GM18868 (cell line): ENCODE results near the gene ARHGEF1.
"Not testable (repeated sequence)": the region's sequence is repeated elsewhere in the genome, so short reads cannot be mapped to it uniquely, and the experiment has no call there.

Source experiments
- ATAC-seq: cut with Tn5 transposase; IDR thresholded peaks from one replicate; pipeline ENCODE4 v1.9.1; 2021; ENCODE audit warnings: mild to moderate bottlenecking, moderate library complexity; ENCODE audit not compliant: unreplicated experiment

Gene ARHGEF1

GRCh38 chr19:41929536-41930071 is 46.6 kb downstream of the ARHGEF1 start:
- no peak for ATAC-seq

GRCh38 chr19:41930322-41930722 is 47.3 kb downstream of the ARHGEF1 start:
- ATAC-seq = no peak

- no peak for ATAC-seq
Observed at GRCh38 chr19:41930926-41931592, 48.1 kb downstream of the ARHGEF1 start.

GRCh38 chr19:41932259-41932719 is 49.3 kb downstream of the ARHGEF1 start:
- no peak for ATAC-seq

- no peak for ATAC-seq
Observed at GRCh38 chr19:41932720-41933332, 49.8 kb downstream of the ARHGEF1 start.

GRCh38 chr19:41933693-41934426 is 50.9 kb downstream of the ARHGEF1 start:
- no peak for ATAC-seq

GRCh38 chr19:41934849-41935374 is 51.9 kb downstream of the ARHGEF1 start:
- peak; percentile 43 for ATAC-seq

- ATAC-seq = no peak
Observed at GRCh38 chr19:41935760-41936415, 52.9 kb downstream of the ARHGEF1 start.

GRCh38 chr19:41936416-41936850 is 53.4 kb downstream of the ARHGEF1 start:
- ATAC-seq = no peak

GRCh38 chr19:41936961-41937360 is 54.0 kb downstream of the ARHGEF1 start:
- ATAC-seq = no peak

- no peak for ATAC-seq
Observed at GRCh38 chr19:41937525-41938468, 54.8 kb downstream of the ARHGEF1 start.

GRCh38 chr19:41939209-41939608 is 56.2 kb downstream of the ARHGEF1 start:
- not testable (repeated sequence) for ATAC-seq

- ATAC-seq = no peak
Observed at GRCh38 chr19:41939861-41940730, 57.1 kb downstream of the ARHGEF1 start.

- ATAC-seq = no peak
Observed at GRCh38 chr19:41940731-41941409, 57.9 kb downstream of the ARHGEF1 start.

GRCh38 chr19:41941410-41942202 is 58.6 kb downstream of the ARHGEF1 start:
- ATAC-seq = no peak

GRCh38 chr19:41944336-41944735 is 61.4 kb downstream of the ARHGEF1 start:
- no peak for ATAC-seq

GRCh38 chr19:41945135-41945766 is 62.3 kb downstream of the ARHGEF1 start:
- peak; percentile 65 for ATAC-seq
